HCT116 (cell line): ENCODE measurements around the gene MANBA. TPM values are rescaled to one million over a fixed set of nuclear protein-coding genes. Genes with fewer than 3 reads are reported as not detected.

Source experiments
- ATAC-seq: fragments of 200-7000 bp; cut with Tn5 transposase; 2 replicates; pipeline ENCODE4 v1.9.1; 2020; ENCODE audit warnings: mild to moderate bottlenecking, moderate library complexity
- BruUV-seq: library from RNA; stranded (reverse); fragments of 400-500 nt; replicated peaks from 2 replicates; lab custom pipeline; 2021; lab: Mats Ljungman, UMichigan
- CTCF ChIA-PET: fragments of 300-600 bp; sonication (Branson Sonifier 250); formaldehyde crosslinking; loops from one replicate; lab custom pipeline; 2021; ENCODE audit warnings: antibody characterized with exemption; lab: Charles Lee
- POLR2A ChIA-PET: fragments of 300-600, 350-600 bp; sonication (Branson Sonifier 250); formaldehyde crosslinking; loops from one replicate; lab custom pipeline; 2021; ENCODE audit warnings: antibody characterized with exemption; lab: Charles Lee
- RAD21 ChIA-PET, 2 experiments: fragments of 300-600 bp; sonication (Branson Sonifier 250); formaldehyde crosslinking; loops; one replicate each; lab custom pipeline; 2023; ENCODE audit warnings: low total read pairs in 2 of 2; ENCODE audit not compliant: uncharacterized antibody in 2 of 2, unreplicated experiment in 2 of 2, low non-redundant PET in 1 of 2; lab: Charles Lee
- DNase-seq: peaks from one replicate; pipeline ENCODE4 v3.0.0-alpha.2; 2010; ENCODE audit warnings: low read depth, low spot score
- H2AFZ ChIP-seq: fragments of 200-600 bp; shearing (Covaris generic), sonication (generic); 2 replicates; pipeline ENCODE4 v1.6.1; 2017; ENCODE audit warnings: low read depth, mixed run types, mixed read lengths, antibody characterized with exemption, low read length; ENCODE audit not compliant: poor library complexity, severe bottlenecking
- H3K27ac ChIP-seq: 2 replicates; pipeline ENCODE4 v1.5.1; 2012; ENCODE audit warnings: low read depth, low read length
- H3K27me3 ChIP-seq: fragments of 200-600 bp; sonication (generic); 2 replicates; pipeline ENCODE4 v1.6.1; 2016; ENCODE audit warnings: mixed run types, low read length, mixed read lengths; ENCODE audit not compliant: insufficient read depth
- H3K36me3 ChIP-seq, 2 experiments: fragments of 200-500 bp in 1 of 2; fragments of 200-600 bp in 1 of 2; sonication (Bioruptor generic) in 1 of 2; sonication (generic) in 1 of 2; 2 replicates each; pipeline versions ENCODE4 v1.5.1 to v1.6.1; 2014 to 2016; ENCODE audit warnings: low read length in 2 of 2, inconsistent platforms in 1 of 2, mixed read lengths in 1 of 2, mixed run types in 1 of 2; ENCODE audit not compliant: insufficient read depth in 2 of 2, control insufficient read depth in 1 of 2
- H3K4me1 ChIP-seq, 2 experiments: fragments of 200-600 bp in 1 of 2; sonication (generic) in 1 of 2; 2 replicates each; pipeline versions ENCODE4 v1.5.1 to v1.6.1; 2012 to 2017; ENCODE audit warnings: low read length in 2 of 2, inconsistent platforms in 1 of 2, mild to moderate bottlenecking in 1 of 2, mixed read lengths in 1 of 2, mixed run types in 1 of 2, moderate library complexity in 1 of 2; ENCODE audit not compliant: insufficient read depth in 2 of 2, control insufficient read depth in 1 of 2
- H3K4me2 ChIP-seq: fragments of 200-600 bp; sonication (generic); 2 replicates; pipeline ENCODE4 v1.6.1; 2017; ENCODE audit warnings: mixed run types, low read length, mixed read lengths
- H3K4me3 ChIP-seq, 2 experiments: fragments of 200-600 bp in 1 of 2; sonication (generic) in 1 of 2; replicated peaks in 1 of 2; 2 replicates each; pipeline ENCODE4 v1.5.1; 2011 to 2016; ENCODE audit warnings: low read length in 2 of 2, control low read depth in 1 of 2, low read depth in 1 of 2, mild to moderate bottlenecking in 1 of 2, mixed read lengths in 1 of 2, mixed run types in 1 of 2
- H3K79me2 ChIP-seq: fragments of 200-600 bp; sonication (generic); 2 replicates; pipeline ENCODE4 v1.6.1; 2017; ENCODE audit warnings: mild to moderate bottlenecking, mixed run types, low read length, moderate library complexity, mixed read lengths; ENCODE audit not compliant: insufficient read depth
- H3K9ac ChIP-seq: fragments of 200-600 bp; sonication (generic); 2 replicates; pipeline ENCODE4 v1.6.1; 2016; ENCODE audit warnings: low read length, mixed read lengths
- H3K9me2 ChIP-seq: fragments of 200-600 bp; sonication (generic), shearing (Covaris generic); 2 replicates; pipeline ENCODE4 v1.6.1; 2017; ENCODE audit warnings: mixed run types, mild to moderate bottlenecking, moderate library complexity; ENCODE audit not compliant: insufficient read depth
- H3K9me3 ChIP-seq, 2 experiments: fragments of 200-500 bp in 1 of 2; fragments of 200-600 bp in 1 of 2; sonication (Bioruptor generic) in 1 of 2; sonication (generic) in 1 of 2; 2 replicates each; pipeline ENCODE4 v1.6.1; 2014 to 2017; ENCODE audit warnings: low read length in 2 of 2, mixed read lengths in 2 of 2, inconsistent platforms in 1 of 2, low read depth in 1 of 2, mild to moderate bottlenecking in 1 of 2, mixed run types in 1 of 2, moderate library complexity in 1 of 2; ENCODE audit not compliant: control insufficient read depth in 1 of 2, insufficient read depth in 1 of 2
- H4K20me1 ChIP-seq: fragments of 200-600 bp; sonication (generic), shearing (Covaris generic); 2 replicates; pipeline ENCODE4 v1.6.1; 2017; ENCODE audit warnings: mixed run types, mild to moderate bottlenecking, moderate library complexity; ENCODE audit not compliant: insufficient read depth
- ATF3 ChIP-seq: IDR thresholded peaks from 2 replicates; pipeline ENCODE4 v1.6.1; 2012
- CEBPB ChIP-seq: IDR thresholded peaks from 2 replicates; pipeline ENCODE4 v1.6.1; 2012; ENCODE audit warnings: low read depth
- EGR1 ChIP-seq: IDR thresholded peaks from 2 replicates; pipeline ENCODE4 v1.6.1; 2012; ENCODE audit warnings: low read depth
- ELF1 ChIP-seq: IDR thresholded peaks from 2 replicates; pipeline ENCODE4 v1.6.1; 2012; ENCODE audit warnings: low read depth, borderline replicate concordance
- EZH2 ChIP-seq: fragments of 200-600 bp; sonication (generic); IDR thresholded peaks from 2 replicates; pipeline ENCODE4 v1.6.1; 2017; ENCODE audit warnings: antibody characterized with exemption, mixed run types
- EZH2phosphoT487 ChIP-seq: fragments of 200-600 bp; IDR thresholded peaks from 2 replicates; pipeline ENCODE4 v1.6.1; 2018; ENCODE audit warnings: antibody characterized with exemption, borderline replicate concordance
- FOSL1 ChIP-seq: IDR thresholded peaks from 2 replicates; pipeline ENCODE4 v1.6.1; 2012; ENCODE audit warnings: low read depth
- JUND ChIP-seq: IDR thresholded peaks from 2 replicates; pipeline ENCODE4 v1.6.1; 2012
- MAX ChIP-seq: IDR thresholded peaks from 2 replicates; pipeline ENCODE4 v1.6.1; 2012
- POLR2A ChIP-seq: IDR thresholded peaks from 2 replicates; pipeline ENCODE4 v1.7.0; 2011; ENCODE audit warnings: borderline replicate concordance; ENCODE audit not compliant: insufficient read depth, insufficient read length; ENCODE audit errors: extremely low read depth
- RAD21 ChIP-seq: IDR thresholded peaks from 2 replicates; pipeline ENCODE4 v1.6.1; 2012; ENCODE audit warnings: low read depth, mild to moderate bottlenecking
- REST ChIP-seq: IDR thresholded peaks from 2 replicates; pipeline ENCODE4 v1.6.1; 2012; ENCODE audit warnings: low read depth
- SP1 ChIP-seq: IDR thresholded peaks from 2 replicates; pipeline ENCODE4 v1.6.1; 2012; ENCODE audit warnings: low read depth
- SRF ChIP-seq: IDR thresholded peaks from 2 replicates; pipeline ENCODE4 v1.6.1; 2012; ENCODE audit warnings: low read depth
- TCF7L2 ChIP-seq: IDR thresholded peaks from 2 replicates; pipeline ENCODE4 v1.7.0; 2011; ENCODE audit warnings: borderline replicate concordance, inconsistent platforms; ENCODE audit not compliant: insufficient read depth, insufficient read length; ENCODE audit errors: extremely low read depth
- YY1 ChIP-seq: IDR thresholded peaks from 2 replicates; pipeline ENCODE4 v1.6.1; 2011; ENCODE audit warnings: low read length, low read depth, moderate library complexity, mild to moderate bottlenecking; ENCODE audit not compliant: insufficient replicate concordance; ENCODE audit errors: extremely low read depth
- ZBTB33 ChIP-seq: IDR thresholded peaks from 2 replicates; pipeline ENCODE4 v1.6.1; 2011; ENCODE audit warnings: mild to moderate bottlenecking, low read length, moderate library complexity; ENCODE audit not compliant: insufficient replicate concordance; ENCODE audit errors: extremely low read depth
- ZFX ChIP-seq: fragments of 450-650 bp; IDR thresholded peaks from 2 replicates; pipeline ENCODE4 v1.6.1; 2017
- ZNF274 ChIP-seq: fragments of 200-500 bp; sonication (Bioruptor generic); IDR thresholded peaks from 2 replicates; pipeline ENCODE4 v1.6.1; 2014; ENCODE audit warnings: mild to moderate bottlenecking, low read depth, low read length, inconsistent platforms
- intact Hi-C: fragments of 100-400 bp; cut with micrococcal nuclease; formaldehyde crosslinking; loops from 2 replicates; pipeline ENCODE4 v1.10.0; 2022
- total RNA-seq: library from RNA; stranded (reverse); gene quantifications from one replicate; pipeline ENCODE4 v1.2.1, GENCODE V29; 2021; ENCODE audit not compliant: unreplicated experiment

MANBA gene
- total RNA-seq, 1 experiment from 2014 or later, result 21.3 TPM

- TF ChIP-seq ZBTB33 (no peak), ELF1 (no peak), JUND (no peak), MAX (no peak), SRF (no peak), SP1 (no peak)
Measured at GRCh38 chr4:102594000-102594399, 166.8 kb downstream of the MANBA start (continued).

GRCh38 chr4:102593147-102593546 is 167.6 kb downstream of the MANBA start:
- Histone ChIP-seq H3K4me2 (no peak overlapping the region), H3K9ac (no peak overlapping the region), H3K9me2 (no peaks in the 10 kb centered on the region), H3K79me2 (no peaks in the 10 kb centered on the region), H4K20me1 (0 out of 2 replicates have a peak, but pooled peaks cover 2% of the 10 kb centered on the region), H3K4me1 (no peaks in the 10 kb centered on the region), H3K4me3 (no peak overlapping the region), H3K27me3 (no peaks in the 10 kb centered on the region), H3K9me3 (no peaks in the 10 kb centered on the region; a peak in 1 of 4 replicates), H3K36me3 (peaks cover 2 to 12% of the 10 kb centered on the region in 2 experiments; a peak in 3 of 4 replicates), H2AFZ (no peak overlapping the region), H3K27ac (no peak overlapping the region)
- ChIA-PET RAD21 (no interaction called here), CTCF (no interaction called here), POLR2A (no interaction called here)
- BruUV-seq, result no TSS peak
- intact Hi-C loops, result no loop called here
- DNase-seq (no peak), ATAC-seq (no peak)
- TF ChIP-seq CEBPB (no peak), JUND (no peak), TCF7L2 (no peak), RAD21 (no peak), EZH2phosphoT487 (no peak), ATF3 (no peak), MAX (no peak), FOSL1 (no peak), YY1 (no peak), POLR2A (no peak), SRF (no peak), ELF1 (no peak), ZFX (no peak), ZNF274 (no peak), REST (no peak), SP1 (no peak), EGR1 (no peak), EZH2 (no peak)
